OCI-LY7 (cell line): ENCODE results near the gene NKAIN2. TPM values are rescaled to one million over a fixed set of nuclear protein-coding genes. Genes with fewer than 3 reads are reported as not detected.

Experiments
- BruUV-seq: library from RNA; stranded (reverse); fragments of 400-500 nt; replicated peaks from 2 replicates; lab custom pipeline; 2021; lab: Mats Ljungman, UMichigan
- CTCF ChIA-PET: fragments of 300-600 bp; sonication (Branson Sonifier 250); formaldehyde crosslinking; loops from one replicate; lab custom pipeline; 2022; ENCODE audit warnings: antibody characterized with exemption; ENCODE audit not compliant: unreplicated experiment; lab: Charles Lee
- POLR2A ChIA-PET: fragments of 300-600 bp; sonication (Branson Sonifier 250); formaldehyde crosslinking; loops from one replicate; lab custom pipeline; 2022; ENCODE audit warnings: antibody characterized with exemption; lab: Charles Lee
- DNase-seq: peaks from one replicate; pipeline ENCODE4 v3.0.0-alpha.2; 2015; ENCODE audit warnings: low spot score
- H2AFZ ChIP-seq: fragments of 200-600 bp; sonication (generic), shearing (Covaris generic); 2 replicates; pipeline ENCODE4 v1.6.1; 2014; ENCODE audit warnings: mild to moderate bottlenecking, antibody characterized with exemption, low read length, moderate library complexity
- H3K27ac ChIP-seq: fragments of 200-600 bp; sonication (generic); 2 replicates; pipeline ENCODE4 v1.5.1; 2014; ENCODE audit warnings: mixed run types, low read depth, mild to moderate bottlenecking, moderate library complexity, low read length, inconsistent platforms; ENCODE audit not compliant: poor library complexity, severe bottlenecking
- H3K36me3 ChIP-seq: fragments of 200-600 bp; sonication (generic); 2 replicates; pipeline ENCODE4 v1.6.1; 2014; ENCODE audit warnings: mild to moderate bottlenecking, antibody characterized with exemption, low read length, moderate library complexity, mixed read lengths; ENCODE audit not compliant: insufficient read depth
- H3K4me1 ChIP-seq: fragments of 200-600 bp; sonication (generic); 2 replicates; pipeline ENCODE4 v1.5.1; 2014; ENCODE audit warnings: mild to moderate bottlenecking, low read length; ENCODE audit not compliant: insufficient read depth, poor library complexity, severe bottlenecking
- H3K4me2 ChIP-seq: fragments of 200-600 bp; sonication (generic); 2 replicates; pipeline ENCODE4 v1.6.1; 2014; ENCODE audit warnings: mild to moderate bottlenecking, low read length
- H3K4me3 ChIP-seq: fragments of 200-600 bp; sonication (generic); 2 replicates; pipeline ENCODE4 v1.5.1; 2014; ENCODE audit warnings: mild to moderate bottlenecking, low read depth, low read length; ENCODE audit not compliant: poor library complexity, severe bottlenecking
- H3K79me2 ChIP-seq: fragments of 200-600 bp; sonication (generic); 2 replicates; pipeline ENCODE4 v1.6.1; 2016; ENCODE audit warnings: low read depth, mild to moderate bottlenecking, low read length, moderate library complexity, mixed read lengths; ENCODE audit not compliant: insufficient read depth
- H3K9me2 ChIP-seq: fragments of 200-600 bp; sonication (generic); 2 replicates; pipeline ENCODE4 v1.6.1; 2016; ENCODE audit warnings: mild to moderate bottlenecking, low read length, mixed read lengths; ENCODE audit not compliant: insufficient read depth
- H3K9me3 ChIP-seq: fragments of 200-600 bp; sonication (generic); 2 replicates; pipeline ENCODE4 v1.6.1; 2014; ENCODE audit warnings: mild to moderate bottlenecking, mixed run types, low read length, mixed read lengths
- H4K20me1 ChIP-seq: fragments of 200-600 bp; sonication (generic); 2 replicates; pipeline ENCODE4 v1.6.1; 2014; ENCODE audit warnings: mild to moderate bottlenecking, antibody characterized with exemption, low read length, moderate library complexity, mixed read lengths; ENCODE audit not compliant: insufficient read depth
- EZH2phosphoT487 ChIP-seq: fragments of 200-600 bp; sonication (generic); IDR thresholded peaks from 2 replicates; pipeline ENCODE4 v1.6.1; 2018; ENCODE audit warnings: low read depth, borderline replicate concordance, mild to moderate bottlenecking, mixed run types, antibody characterized with exemption, low read length, moderate library complexity, mixed read lengths
- intact Hi-C: fragments of 100-400 bp; cut with micrococcal nuclease; formaldehyde crosslinking; loops from one replicate; pipeline ENCODE4 v1.10.0; 2022; ENCODE audit not compliant: unreplicated experiment
- total RNA-seq, 2 experiments: library from RNA; depleted of rRNA in 1 of 2; stranded (reverse); fragments of >200 nt in 1 of 2; shearing (Covaris generic) in 1 of 2; gene quantifications; 2 replicates each; pipeline ENCODE4 v1.2.3, GENCODE V29; 2014 to 2022
- TF ChIP-seq, protein P1 (sequence below): fragments of 200-600 bp; sonication (generic); conservative IDR thresholded peaks from 2 replicates; pipeline ENCODE4 v1.5.1; 2014; ENCODE audit warnings: mild to moderate bottlenecking, antibody characterized with exemption, low read length, moderate library complexity, mixed read lengths

The NKAIN2 gene
- total RNA-seq, 2 experiments from 2014 or later = not detected

DNA sequence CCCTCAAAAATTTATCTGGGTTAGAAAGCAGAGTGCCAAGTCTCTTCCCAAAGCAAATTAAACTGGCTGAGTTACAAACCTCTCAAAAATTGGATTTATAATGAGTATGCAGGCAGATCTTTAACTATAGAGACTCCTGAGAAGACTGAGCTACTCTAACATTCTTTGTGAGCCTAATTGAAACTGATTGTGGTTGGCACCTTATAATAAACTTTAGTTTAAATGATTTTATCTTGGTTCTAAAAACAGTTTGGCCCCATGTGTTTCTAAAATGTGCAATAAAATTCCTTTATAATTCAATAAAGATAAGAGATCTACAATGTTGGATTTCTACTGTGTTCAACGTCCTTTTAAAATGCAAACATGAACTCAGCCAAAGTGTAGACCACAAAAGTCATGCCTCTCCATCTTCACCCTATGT is 678.4 kb downstream of the NKAIN2 start:
- ChIA-PET CTCF (no interaction called here), POLR2A (no interaction called here)
- H3K27ac ChIP-seq = no peak overlapping the region
- no TSS peak for BruUV-seq
- H3K9me2 ChIP-seq = no peaks in the 10 kb centered on the region
- no peak overlapping the region for H2AFZ ChIP-seq
- no peaks in the 10 kb centered on the region for H4K20me1 ChIP-seq
- no peaks in the 10 kb centered on the region for H3K79me2 ChIP-seq
- no peaks in the 10 kb centered on the region for H3K9me3 ChIP-seq
- intact Hi-C loops = no loop called here
- H3K36me3 ChIP-seq = no peaks in the 10 kb centered on the region
- H3K4me3 ChIP-seq = no peak overlapping the region
- TF ChIP-seq, protein P1, sequence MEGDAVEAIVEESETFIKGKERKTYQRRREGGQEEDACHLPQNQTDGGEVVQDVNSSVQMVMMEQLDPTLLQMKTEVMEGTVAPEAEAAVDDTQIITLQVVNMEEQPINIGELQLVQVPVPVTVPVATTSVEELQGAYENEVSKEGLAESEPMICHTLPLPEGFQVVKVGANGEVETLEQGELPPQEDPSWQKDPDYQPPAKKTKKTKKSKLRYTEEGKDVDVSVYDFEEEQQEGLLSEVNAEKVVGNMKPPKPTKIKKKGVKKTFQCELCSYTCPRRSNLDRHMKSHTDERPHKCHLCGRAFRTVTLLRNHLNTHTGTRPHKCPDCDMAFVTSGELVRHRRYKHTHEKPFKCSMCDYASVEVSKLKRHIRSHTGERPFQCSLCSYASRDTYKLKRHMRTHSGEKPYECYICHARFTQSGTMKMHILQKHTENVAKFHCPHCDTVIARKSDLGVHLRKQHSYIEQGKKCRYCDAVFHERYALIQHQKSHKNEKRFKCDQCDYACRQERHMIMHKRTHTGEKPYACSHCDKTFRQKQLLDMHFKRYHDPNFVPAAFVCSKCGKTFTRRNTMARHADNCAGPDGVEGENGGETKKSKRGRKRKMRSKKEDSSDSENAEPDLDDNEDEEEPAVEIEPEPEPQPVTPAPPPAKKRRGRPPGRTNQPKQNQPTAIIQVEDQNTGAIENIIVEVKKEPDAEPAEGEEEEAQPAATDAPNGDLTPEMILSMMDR = no peak
- TF ChIP-seq EZH2phosphoT487 = no peak
- DNase-seq = no peak
- no peaks in the 10 kb centered on the region for H3K4me1 ChIP-seq
- H3K4me2 ChIP-seq = no peak overlapping the region

DNA sequence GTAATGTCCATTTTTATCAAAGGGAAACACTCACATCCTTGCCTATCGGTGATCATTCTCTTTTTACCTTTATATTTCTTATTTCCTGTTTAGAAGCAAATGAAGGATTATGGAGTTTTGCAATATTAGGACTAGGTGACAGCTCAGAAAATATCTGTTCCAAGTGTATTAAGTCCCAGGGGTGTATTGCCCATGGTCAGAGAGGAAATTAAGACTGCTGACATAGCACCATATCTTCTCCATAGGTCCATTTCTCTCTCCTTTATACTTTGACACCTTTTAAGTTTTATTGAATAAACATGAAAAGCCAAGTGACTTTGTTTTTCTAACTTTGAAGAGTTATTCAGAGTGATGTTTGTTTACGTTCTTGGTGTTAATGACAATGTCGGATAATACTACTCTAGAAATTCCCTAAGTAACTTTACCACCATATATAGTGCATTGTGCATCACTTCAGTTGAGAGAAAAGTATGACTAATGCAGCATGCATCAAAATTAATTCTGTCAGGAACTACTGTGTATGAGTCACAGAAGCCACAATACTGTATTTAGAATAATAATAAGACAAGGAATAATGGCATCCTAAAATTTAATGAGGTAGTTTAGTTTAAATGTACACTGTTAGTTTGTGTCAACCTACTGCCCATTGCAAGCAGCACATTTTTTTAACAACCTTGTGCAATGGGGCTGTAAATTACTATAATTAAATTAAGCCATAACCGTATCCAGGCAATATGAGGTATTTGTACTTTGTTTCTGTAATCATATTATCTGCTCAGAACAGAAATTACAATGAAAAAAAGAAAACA is 684.2 kb downstream of the NKAIN2 start:
- Histone ChIP-seq H3K36me3 (no peaks in the 10 kb centered on the region), H3K9me2 (no peaks in the 10 kb centered on the region), H3K4me2 (no peak overlapping the region), H3K79me2 (no peaks in the 10 kb centered on the region), H3K4me3 (no peak overlapping the region), H3K9me3 (no peaks in the 10 kb centered on the region), H3K27ac (no peak overlapping the region), H4K20me1 (no peaks in the 10 kb centered on the region), H2AFZ (no peak overlapping the region), H3K4me1 (no peaks in the 10 kb centered on the region)
- ChIA-PET CTCF (no interaction called here), POLR2A (no interaction called here)
- no TSS peak for BruUV-seq
- no peak for TF ChIP-seq EZH2phosphoT487
- TF ChIP-seq, protein P1 = no peak
- intact Hi-C loops = no loop called here
- DNase-seq = no peak

DNA sequence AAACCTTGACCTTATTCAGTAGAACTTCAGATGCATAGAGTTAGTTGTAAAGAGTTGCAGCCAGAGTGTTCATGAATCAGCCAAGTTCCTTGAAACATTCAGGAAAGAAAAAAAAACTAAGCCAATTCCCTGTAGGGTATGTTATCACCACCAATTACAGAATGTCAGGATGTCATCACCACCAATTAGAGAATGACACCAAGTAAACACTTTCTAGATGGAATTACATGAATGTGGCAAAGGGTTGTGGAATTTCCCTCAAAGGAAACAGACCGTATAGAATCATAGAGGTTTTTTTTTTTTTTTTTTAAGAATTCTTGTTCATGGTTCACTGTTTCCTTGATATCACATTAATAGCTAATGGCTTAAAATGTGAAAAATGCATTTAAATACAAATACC is 686.5 kb downstream of the NKAIN2 start:
- TF ChIP-seq, protein P1 = no peak
- TF ChIP-seq EZH2phosphoT487 = no peak
- H3K9me3 ChIP-seq = no peaks in the 10 kb centered on the region
- H3K4me3 ChIP-seq = no peak overlapping the region
- DNase-seq = no peak
- H3K79me2 ChIP-seq = no peaks in the 10 kb centered on the region
- H2AFZ ChIP-seq = no peak overlapping the region
- no TSS peak for BruUV-seq
- no peak overlapping the region for H3K4me2 ChIP-seq
- CTCF ChIA-PET = no interaction called here
- no peak overlapping the region for H3K27ac ChIP-seq
- no peaks in the 10 kb centered on the region for H3K36me3 ChIP-seq
- POLR2A ChIA-PET = interaction anchor here (0.6 to 0.9 kb wide), 4 partner anchors 14 to 62 kb away, joined by 3 to 5 read pairs (median 4); no protein-coding TSS in a partner anchor
- intact Hi-C loops = no loop called here
- no peaks in the 10 kb centered on the region for H4K20me1 ChIP-seq
- H3K9me2 ChIP-seq = no peaks in the 10 kb centered on the region
- H3K4me1 ChIP-seq = no peaks in the 10 kb centered on the region
